ENCODE results near the gene AGR2.

- TF ChIP-seq CTCF (IDR thresholded peaks at IDR 0.05) (no peak), POLR2A (IDR thresholded peaks at IDR 0.05) (no peak), EP300 (IDR thresholded peaks at IDR 0.05) (no peak)
Observed at GRCh38 chr7:16791071-16791470, 13.7 kb downstream of the AGR2 start.

All from tibial nerve (tissue), 4 donors.